ENCODE measurements around the gene BRIP1.

Gene BRIP1

GRCh38 chr17:61874075-61874474 lies 10.7 kb upstream of the BRIP1 start:
- no peak for TF ChIP-seq ZBTB17 (tag by site-specific recombination; IDR thresholded peaks at IDR 0.05)
- no peak for TF ChIP-seq ZNF37A (tag by site-specific recombination; IDR thresholded peaks at IDR 0.05)
- no peak for TF ChIP-seq MYNN (tag by site-specific recombination; IDR thresholded peaks at IDR 0.05; ENCODE audit: borderline replicate concordance)
- TF ChIP-seq ZNF26 (tag by site-specific recombination; IDR thresholded peaks at IDR 0.05), result no peak
- TF ChIP-seq ZNF768 (tag by site-specific recombination; IDR thresholded peaks at IDR 0.05), result no peak
- no peak for TF ChIP-seq ZNF830 (tag by site-specific recombination; IDR thresholded peaks at IDR 0.05; ENCODE audit: low read depth)
- TF ChIP-seq ZXDB (tag by site-specific recombination; IDR thresholded peaks at IDR 0.05), result no peak
- no peak for TF ChIP-seq ZNF626 (tag by site-specific recombination; IDR thresholded peaks at IDR 0.05)
- no peak for TF ChIP-seq ZNF585B (tag by site-specific recombination; IDR thresholded peaks at IDR 0.05)
- Histone ChIP-seq H3K27ac (ENCODE audit: extremely low read depth, low read depth, low read length) (no peak overlapping the region), H3K4me3 (ENCODE audit: low read depth, low read length) (no peak overlapping the region), H3K36me3 (ENCODE audit: control insufficient read depth in 2 of 2, insufficient read depth in 1 of 2, low read length in 2 of 2) (peaks cover 55 to 63% of the 10 kb centered on the region in 2 experiments), H3K4me1 (ENCODE audit: control insufficient read depth, insufficient read depth, low read length) (no peaks in the 10 kb centered on the region), H3K9me3 (ENCODE audit: control insufficient read depth, insufficient read depth, low read depth, low read length) (no peaks in the 10 kb centered on the region)
- CTCF ChIA-PET, result interaction anchor here (1.4 kb wide), 1 partner anchor 12 kb away, joined by 4 read pairs; no protein-coding TSS in a partner anchor
- POLR2A ChIA-PET, result interaction anchor here (1.1 to 1.9 kb wide), 2 partner anchors 11 kb away, joined by 4 to 11 read pairs; partner anchors contain the start of gene BRIP1

GRCh38 chr17:61872099-61872498 lies 8.8 kb upstream of the BRIP1 start:
- Histone ChIP-seq H3K36me3 (ENCODE audit: control insufficient read depth in 2 of 2, insufficient read depth in 1 of 2, low read length in 2 of 2) (peaks cover 60 to 69% of the 10 kb centered on the region in 2 experiments), H3K4me3 (ENCODE audit: low read depth, low read length) (no peak overlapping the region), H3K27ac (ENCODE audit: extremely low read depth, low read depth, low read length) (no peak overlapping the region), H3K9me3 (ENCODE audit: control insufficient read depth, insufficient read depth, low read depth, low read length) (no peaks in the 10 kb centered on the region), H3K4me1 (ENCODE audit: control insufficient read depth, insufficient read depth, low read length) (no peaks in the 10 kb centered on the region)
- no peak for TF ChIP-seq ZSCAN16 (tag by site-specific recombination; IDR thresholded peaks at IDR 0.05)
- no peak for TF ChIP-seq ELK4 (IDR thresholded peaks at IDR 0.05; ENCODE audit: borderline replicate concordance, low read depth, low read length)
- TF ChIP-seq ZNF747 (tag by site-specific recombination; IDR thresholded peaks at IDR 0.05), result no peak
- no peak for TF ChIP-seq ZFP41 (tag by site-specific recombination; IDR thresholded peaks at IDR 0.05; ENCODE audit: borderline replicate concordance)
- CTCF ChIA-PET, result no interaction called here
- POLR2A ChIA-PET, result interaction anchor here (1.9 kb wide), 1 partner anchor 9 kb away, joined by 11 read pairs; the partner anchor contains the start of gene BRIP1

- Histone ChIP-seq H3K27ac (ENCODE audit: extremely low read depth, low read depth, low read length) (no peak overlapping the region), H3K4me1 (ENCODE audit: control insufficient read depth, insufficient read depth, low read length) (peaks cover 3% of the 10 kb centered on the region; the same call in 1 of the 2 replicates), H3K9me3 (ENCODE audit: control insufficient read depth, insufficient read depth, low read depth, low read length) (no peaks in the 10 kb centered on the region), H3K36me3 (ENCODE audit: control insufficient read depth in 2 of 2, insufficient read depth in 1 of 2, low read length in 2 of 2) (peaks cover 51 to 55% of the 10 kb centered on the region in 2 experiments), H3K4me3 (ENCODE audit: low read depth, low read length) (no peak overlapping the region)
- TF ChIP-seq ZNF558 (tag by site-specific recombination; IDR thresholded peaks at IDR 0.05) (no peak), GFI1B (tag by site-specific recombination; IDR thresholded peaks at IDR 0.05) (no peak), ZNF792 (tag by site-specific recombination; IDR thresholded peaks at IDR 0.05) (no peak), GLI4 (tag by site-specific recombination; IDR thresholded peaks at IDR 0.05) (no peak), ZBTB6 (tag by site-specific recombination; IDR thresholded peaks at IDR 0.05) (no peak), ZNF214 (tag by site-specific recombination; IDR thresholded peaks at IDR 0.05; ENCODE audit: borderline replicate concordance) (no peak), WT1 (tag by site-specific recombination; IDR thresholded peaks at IDR 0.05) (no peak), ZSCAN4 (tag by site-specific recombination; IDR thresholded peaks at IDR 0.05) (no peak), ZNF16 (tag by site-specific recombination; IDR thresholded peaks at IDR 0.05; ENCODE audit: low read depth) (no peak), ZNF266 (tag by site-specific recombination; IDR thresholded peaks at IDR 0.05; ENCODE audit: low read depth) (no peak), ZNF433 (tag by site-specific recombination; IDR thresholded peaks at IDR 0.05; ENCODE audit: low read depth) (no peak), ZFP3 (tag by site-specific recombination; IDR thresholded peaks at IDR 0.05; ENCODE audit: low read depth) (no peak), ZFP69B (tag by site-specific recombination; IDR thresholded peaks at IDR 0.05) (no peak), ZNF362 (tag by site-specific recombination; IDR thresholded peaks at IDR 0.05) (no peak)
- CTCF ChIA-PET, result interaction anchor here (1.2 kb wide), 1 partner anchor 17 kb away, joined by 4 read pairs; no protein-coding TSS in a partner anchor
- POLR2A ChIA-PET, result no interaction called here
Observed at GRCh38 chr17:61869138-61869537, 5.8 kb upstream of the BRIP1 start.
